Neural progenitor cell (in vitro differentiated cells): ENCODE results near the gene FAM83F.

Experiments used
- EZH2 ChIP-seq: fragments of 200-600 bp; sonication (generic); IDR thresholded peaks from 2 replicates; pipeline ENCODE4 v1.6.1; 2017; ENCODE audit warnings: antibody characterized with exemption, mild to moderate bottlenecking, moderate library complexity
- TF ChIP-seq, protein P1 (sequence below): fragments of 200-600 bp; sonication (generic); IDR thresholded peaks from 2 replicates; pipeline ENCODE4 v1.5.1; 2017; ENCODE audit warnings: antibody characterized with exemption, mild to moderate bottlenecking

DNA sequence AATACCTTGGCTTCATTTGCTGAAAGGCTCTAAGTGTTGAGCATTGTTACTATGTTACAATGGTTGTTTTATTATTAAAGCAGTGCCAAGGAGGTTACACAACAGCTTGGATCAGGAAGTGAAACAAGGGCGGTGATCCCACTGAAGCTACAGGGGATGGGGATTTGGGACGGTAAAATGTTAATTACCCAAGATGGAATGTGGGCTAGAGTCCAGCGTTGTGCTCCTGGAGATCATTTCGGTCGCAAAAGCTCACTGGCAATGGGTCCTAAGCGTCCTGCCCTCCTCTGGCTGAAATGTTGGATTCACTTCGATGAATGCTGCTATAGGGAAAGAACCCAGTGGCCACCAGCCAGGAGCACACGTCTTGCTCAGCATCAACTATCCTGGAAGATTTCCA lies 48.3 kb downstream of the FAM83F start:
- TF ChIP-seq, protein P1, sequence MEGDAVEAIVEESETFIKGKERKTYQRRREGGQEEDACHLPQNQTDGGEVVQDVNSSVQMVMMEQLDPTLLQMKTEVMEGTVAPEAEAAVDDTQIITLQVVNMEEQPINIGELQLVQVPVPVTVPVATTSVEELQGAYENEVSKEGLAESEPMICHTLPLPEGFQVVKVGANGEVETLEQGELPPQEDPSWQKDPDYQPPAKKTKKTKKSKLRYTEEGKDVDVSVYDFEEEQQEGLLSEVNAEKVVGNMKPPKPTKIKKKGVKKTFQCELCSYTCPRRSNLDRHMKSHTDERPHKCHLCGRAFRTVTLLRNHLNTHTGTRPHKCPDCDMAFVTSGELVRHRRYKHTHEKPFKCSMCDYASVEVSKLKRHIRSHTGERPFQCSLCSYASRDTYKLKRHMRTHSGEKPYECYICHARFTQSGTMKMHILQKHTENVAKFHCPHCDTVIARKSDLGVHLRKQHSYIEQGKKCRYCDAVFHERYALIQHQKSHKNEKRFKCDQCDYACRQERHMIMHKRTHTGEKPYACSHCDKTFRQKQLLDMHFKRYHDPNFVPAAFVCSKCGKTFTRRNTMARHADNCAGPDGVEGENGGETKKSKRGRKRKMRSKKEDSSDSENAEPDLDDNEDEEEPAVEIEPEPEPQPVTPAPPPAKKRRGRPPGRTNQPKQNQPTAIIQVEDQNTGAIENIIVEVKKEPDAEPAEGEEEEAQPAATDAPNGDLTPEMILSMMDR, result no peak
- TF ChIP-seq EZH2, result no peak
